GM12872 (cell line): ENCODE results near the gene GLI1.
A peak's percentile ranks its signal among the peaks of the same experiment; 100 is the strongest.

ENCODE experiments used
- TF ChIP-seq, protein P1 (sequence below): IDR thresholded peaks from 3 replicates; pipeline ENCODE4 v1.5.1; 2011; ENCODE audit warnings: low read depth, mild to moderate bottlenecking, low read length, moderate library complexity; ENCODE audit not compliant: insufficient read depth

The GLI1 gene

DNA sequence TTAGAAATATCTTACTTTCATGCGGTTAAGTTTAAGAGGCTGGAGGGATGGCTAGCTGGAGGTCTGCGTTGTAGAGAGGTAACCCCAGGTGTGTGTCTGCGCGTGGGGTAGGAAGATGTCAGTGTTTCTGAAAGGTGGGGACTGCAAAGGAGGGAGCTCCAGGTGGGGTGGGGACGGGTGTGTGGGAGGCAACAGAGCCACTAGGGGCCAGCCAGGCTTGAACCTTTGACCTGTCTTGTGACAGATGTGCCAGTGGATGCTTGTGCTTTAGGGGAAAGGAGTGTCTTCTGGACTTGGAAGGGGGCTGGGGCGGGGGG, 841 bp downstream of the GLI1 start:
- TF ChIP-seq, protein P1, sequence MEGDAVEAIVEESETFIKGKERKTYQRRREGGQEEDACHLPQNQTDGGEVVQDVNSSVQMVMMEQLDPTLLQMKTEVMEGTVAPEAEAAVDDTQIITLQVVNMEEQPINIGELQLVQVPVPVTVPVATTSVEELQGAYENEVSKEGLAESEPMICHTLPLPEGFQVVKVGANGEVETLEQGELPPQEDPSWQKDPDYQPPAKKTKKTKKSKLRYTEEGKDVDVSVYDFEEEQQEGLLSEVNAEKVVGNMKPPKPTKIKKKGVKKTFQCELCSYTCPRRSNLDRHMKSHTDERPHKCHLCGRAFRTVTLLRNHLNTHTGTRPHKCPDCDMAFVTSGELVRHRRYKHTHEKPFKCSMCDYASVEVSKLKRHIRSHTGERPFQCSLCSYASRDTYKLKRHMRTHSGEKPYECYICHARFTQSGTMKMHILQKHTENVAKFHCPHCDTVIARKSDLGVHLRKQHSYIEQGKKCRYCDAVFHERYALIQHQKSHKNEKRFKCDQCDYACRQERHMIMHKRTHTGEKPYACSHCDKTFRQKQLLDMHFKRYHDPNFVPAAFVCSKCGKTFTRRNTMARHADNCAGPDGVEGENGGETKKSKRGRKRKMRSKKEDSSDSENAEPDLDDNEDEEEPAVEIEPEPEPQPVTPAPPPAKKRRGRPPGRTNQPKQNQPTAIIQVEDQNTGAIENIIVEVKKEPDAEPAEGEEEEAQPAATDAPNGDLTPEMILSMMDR, result no peak

DNA sequence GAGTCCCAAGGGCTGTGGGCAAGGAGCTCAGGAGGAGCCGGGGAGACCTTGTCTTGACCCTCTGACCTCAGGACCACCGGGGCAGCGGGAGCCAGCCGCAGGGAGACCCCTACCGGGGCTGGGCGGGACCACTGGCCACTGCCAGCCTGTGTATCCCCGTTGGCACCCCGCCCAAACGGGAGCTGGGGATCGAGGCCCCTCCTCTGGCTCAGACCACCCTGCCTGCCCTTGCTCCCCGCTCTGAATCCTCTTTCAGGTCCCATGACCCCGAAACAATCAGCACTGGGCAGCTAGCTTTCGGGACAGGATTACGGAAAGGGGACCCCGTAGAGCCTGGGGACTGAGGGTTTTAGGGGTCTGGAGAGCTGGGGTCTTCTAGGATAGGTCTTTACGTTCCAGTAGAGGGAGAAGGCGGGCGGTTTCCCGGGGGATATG, 1.3 kb downstream of the GLI1 start:
- TF ChIP-seq, protein P1, result no peak

DNA sequence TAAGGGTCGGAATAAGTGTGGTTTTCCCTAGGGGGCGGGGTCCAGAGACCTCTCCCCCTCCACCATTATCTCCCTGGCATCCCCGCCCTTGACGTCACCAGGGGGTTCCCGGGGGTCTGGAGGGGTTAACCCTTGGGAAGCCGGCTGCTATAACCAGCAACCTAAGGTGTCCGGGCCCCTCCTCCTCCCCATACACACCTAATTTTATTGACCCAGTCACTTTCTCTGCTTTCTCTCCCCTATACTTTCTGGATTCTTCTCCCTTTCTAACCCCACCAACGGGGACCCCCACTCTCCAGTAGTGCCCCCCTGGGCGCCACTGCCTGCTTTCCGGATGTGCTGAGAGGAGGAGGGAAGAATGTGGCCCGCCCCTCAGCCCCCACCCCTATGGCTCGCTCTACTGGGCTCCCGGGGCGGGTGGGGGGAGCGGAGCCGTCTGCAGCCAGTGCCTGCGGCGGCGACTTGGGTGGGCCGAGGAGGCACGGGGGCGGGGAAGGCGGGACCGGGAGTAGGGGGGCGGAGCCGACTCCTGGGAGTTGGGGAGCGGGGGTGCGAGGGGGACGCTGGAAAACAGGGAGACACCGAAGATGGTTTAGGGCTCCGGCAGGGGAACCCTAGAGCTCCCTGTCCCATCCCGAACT, 1.8 kb downstream of the GLI1 start:
- TF ChIP-seq, protein P1, result no peak

DNA sequence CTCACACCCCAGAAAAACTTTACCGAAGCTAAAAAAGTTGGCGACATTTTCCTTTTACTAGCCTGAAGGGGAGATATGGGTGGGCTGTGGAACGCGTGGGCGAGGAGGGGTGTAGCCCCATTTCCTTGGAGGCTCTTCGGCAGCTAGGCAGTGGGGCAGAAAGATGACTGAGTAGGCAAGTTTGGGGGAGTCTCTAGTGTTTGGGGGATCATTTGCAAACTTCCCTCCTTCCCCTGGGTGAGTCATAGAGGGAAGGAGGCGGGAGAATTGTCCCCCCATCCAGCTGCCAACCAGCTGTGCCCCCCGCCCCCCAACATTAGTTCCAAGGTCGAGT, 2.3 kb downstream of the GLI1 start:
- TF ChIP-seq, protein P1, result no peak

DNA sequence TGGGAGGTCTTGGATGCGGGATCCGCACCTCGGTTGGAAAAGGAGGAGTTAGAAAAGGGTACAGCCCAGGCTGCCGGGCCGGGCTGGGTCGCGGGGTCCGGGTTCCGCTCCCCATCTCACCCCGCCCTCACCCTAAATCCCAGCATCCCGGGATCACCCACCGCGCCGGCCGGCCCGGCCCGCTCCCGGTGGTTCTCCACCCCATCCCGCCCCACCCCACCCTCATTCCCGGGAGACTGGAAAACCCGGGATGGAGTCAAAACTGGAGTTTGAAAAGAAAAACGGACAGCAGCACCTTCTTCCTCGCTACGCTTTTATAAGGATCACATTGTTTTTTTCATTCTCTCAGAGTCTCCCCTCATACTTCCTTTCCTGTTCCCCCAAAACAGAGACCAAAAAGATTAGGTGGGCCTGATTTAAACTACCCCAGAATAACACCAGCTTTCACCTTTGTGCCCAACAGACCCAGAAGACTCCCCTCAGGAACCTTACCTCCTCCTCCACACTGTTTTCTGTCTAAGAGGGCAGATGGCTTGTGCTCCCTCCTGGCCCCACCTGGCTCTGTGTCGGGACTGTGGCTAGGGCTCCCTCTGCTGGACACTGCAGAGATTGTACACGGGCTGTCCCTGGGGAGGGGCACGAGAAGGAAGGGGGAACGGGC, 2.8 kb downstream of the GLI1 start:
- TF ChIP-seq, protein P1, result peak; percentile 94

DNA sequence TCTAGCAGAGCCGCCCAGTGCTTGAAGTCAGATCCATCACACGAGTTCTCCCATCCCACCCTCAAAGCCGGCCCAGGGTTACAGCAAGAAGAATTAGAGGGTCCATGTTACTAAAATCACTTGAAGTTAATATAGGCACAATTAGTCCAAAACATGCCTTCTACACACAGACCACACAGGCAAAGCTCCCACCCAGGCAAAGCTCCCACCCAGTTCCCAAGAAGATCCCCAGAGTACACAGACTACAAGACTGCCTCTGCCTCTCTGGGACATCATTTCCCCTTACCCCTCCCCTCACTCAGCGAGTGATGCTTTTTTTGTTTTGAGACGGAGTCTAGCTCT, 3.3 kb downstream of the GLI1 start:
- TF ChIP-seq, protein P1, result no peak

DNA sequence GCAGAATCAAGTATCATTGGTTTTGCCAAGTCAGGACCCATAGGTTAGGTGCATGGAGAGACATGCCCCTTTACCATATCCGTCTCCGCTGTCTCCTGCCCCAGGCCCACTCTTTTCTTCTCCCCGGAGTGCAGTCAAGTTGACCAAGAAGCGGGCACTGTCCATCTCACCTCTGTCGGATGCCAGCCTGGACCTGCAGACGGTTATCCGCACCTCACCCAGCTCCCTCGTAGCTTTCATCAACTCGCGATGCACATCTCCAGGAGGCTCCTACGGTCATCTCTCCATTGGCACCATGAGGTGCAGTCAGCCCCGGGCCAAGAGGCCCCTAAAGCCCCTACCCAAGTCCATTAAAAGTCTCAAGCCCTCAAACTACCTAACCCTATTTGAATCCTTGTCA, 5.0 kb downstream of the GLI1 start:
- TF ChIP-seq, protein P1, result no peak
